GM23338 (cell line): ENCODE measurements around the gene PITRM1. TPM values are rescaled to one million over a fixed set of nuclear protein-coding genes. Genes with fewer than 3 reads are reported as not detected.

ENCODE experiments used
- ATAC-seq: fragments of 200-7000 bp; cut with Tn5 transposase; 3 replicates; pipeline ENCODE4 v1.9.1; 2020
- DNase-seq: peaks from one replicate; pipeline ENCODE4 v3.0.0-alpha.2; 2015; ENCODE audit warnings: low spot score
- H2AFZ ChIP-seq: fragments of 200-600 bp; sonication (generic); 2 replicates; pipeline ENCODE4 v1.8.0; 2016; ENCODE audit warnings: antibody characterized with exemption, mild to moderate bottlenecking, moderate library complexity
- H3F3A ChIP-seq: fragments of 200-600 bp; sonication (generic); replicated peaks from 2 replicates; pipeline ENCODE4 v1.8.0; 2017; ENCODE audit warnings: antibody characterized with exemption, mixed run types, low read depth
- H3K27ac ChIP-seq: fragments of 200-600 bp; sonication (generic); 2 replicates; pipeline ENCODE4 v1.6.1; 2016; ENCODE audit warnings: low read depth
- H3K27me3 ChIP-seq: fragments of 200-600 bp; sonication (generic); 2 replicates; pipeline ENCODE4 v1.8.0; 2016; ENCODE audit warnings: mild to moderate bottlenecking, mixed run types, moderate library complexity; ENCODE audit not compliant: insufficient read depth
- H3K36me3 ChIP-seq: fragments of 200-600 bp; sonication (generic); 2 replicates; pipeline ENCODE4 v1.8.0; 2016; ENCODE audit warnings: mild to moderate bottlenecking; ENCODE audit not compliant: insufficient read depth
- H3K4me1 ChIP-seq: fragments of 200-600 bp; sonication (generic); 2 replicates; pipeline ENCODE4 v1.8.0; 2016; ENCODE audit warnings: mild to moderate bottlenecking, moderate library complexity; ENCODE audit not compliant: insufficient read depth
- H3K4me2 ChIP-seq: fragments of 200-600 bp; sonication (generic); 2 replicates; pipeline ENCODE4 v1.7.1; 2017; ENCODE audit warnings: mixed run types
- H3K4me3 ChIP-seq: fragments of 200-600 bp; sonication (generic); 2 replicates; pipeline ENCODE4 v1.6.1; 2016; ENCODE audit warnings: mixed run types
- H3K79me2 ChIP-seq: fragments of 200-600 bp; sonication (generic); replicated peaks from 2 replicates; pipeline ENCODE4 v1.8.0; 2017; ENCODE audit warnings: mild to moderate bottlenecking; ENCODE audit not compliant: insufficient read depth
- H3K9me2 ChIP-seq: fragments of 200-600 bp; sonication (generic); 2 replicates; pipeline ENCODE4 v1.8.0; 2017; ENCODE audit not compliant: insufficient read depth
- H4K20me1 ChIP-seq: fragments of 200-600 bp; sonication (generic); replicated peaks from 2 replicates; pipeline ENCODE4 v1.8.0; 2017; ENCODE audit warnings: mild to moderate bottlenecking; ENCODE audit not compliant: insufficient read depth
- H3K27ac Mint-ChIP-seq: 2 replicates; pipeline ENCODE4 v1.8.0; 2020; ENCODE audit warnings: inconsistent platforms, mild to moderate bottlenecking, moderate library complexity, mixed read lengths
- H3K27me3 Mint-ChIP-seq: 3 replicates; pipeline ENCODE4 v1.8.0; 2022; ENCODE audit warnings: low read depth, mild to moderate bottlenecking, moderate library complexity, mixed read lengths, inconsistent platforms; ENCODE audit not compliant: insufficient read depth, poor library complexity
- H3K36me3 Mint-ChIP-seq: 3 replicates; pipeline ENCODE4 v1.8.0; 2021; ENCODE audit warnings: low read depth, mild to moderate bottlenecking, inconsistent platforms, moderate library complexity, mixed read lengths
- H3K4me1 Mint-ChIP-seq: 3 replicates; pipeline ENCODE4 v1.8.0; 2020; ENCODE audit warnings: mild to moderate bottlenecking, inconsistent platforms, mixed read lengths
- H3K4me3 Mint-ChIP-seq: 3 replicates; pipeline ENCODE4 v1.8.0; 2021; ENCODE audit warnings: moderate library complexity, mild to moderate bottlenecking, inconsistent platforms, mixed read lengths
- H3K9me3 Mint-ChIP-seq: 3 replicates; pipeline ENCODE4 v1.8.0; 2020; ENCODE audit warnings: moderate library complexity, mild to moderate bottlenecking, inconsistent platforms, mixed read lengths
- CREB1 ChIP-seq: fragments of 250-450 bp; sonication (Bioruptor Pico); IDR thresholded peaks from 2 replicates; pipeline ENCODE4 v1.5.0; 2020; ENCODE audit warnings: low read depth, mild to moderate bottlenecking, moderate library complexity
- EZH2 ChIP-seq: fragments of 200-600 bp; sonication (generic); IDR thresholded peaks from one replicate; pipeline ENCODE4 v1.8.0; 2017; ENCODE audit warnings: antibody characterized with exemption, mild to moderate bottlenecking, low read depth; ENCODE audit not compliant: unreplicated experiment
- JUNB ChIP-seq: IDR thresholded peaks from one replicate; pipeline ENCODE4 v1.6.1; 2016; ENCODE audit warnings: antibody characterized with exemption; ENCODE audit not compliant: unreplicated experiment
- NANOG ChIP-seq: IDR thresholded peaks from 2 replicates; pipeline ENCODE4 v1.6.1; 2016; ENCODE audit warnings: antibody characterized with exemption, borderline replicate concordance
- POLR2AphosphoS5 ChIP-seq: IDR thresholded peaks from 2 replicates; pipeline ENCODE4 v1.6.1; 2016; ENCODE audit warnings: antibody characterized with exemption, low read depth
- STAT1 ChIP-seq: IDR thresholded peaks from one replicate; pipeline ENCODE4 v1.6.1; 2016; ENCODE audit warnings: antibody characterized with exemption; ENCODE audit not compliant: unreplicated experiment
- ZNF114 ChIP-seq: fragments of 250-450 bp; sonication (Bioruptor Pico); IDR thresholded peaks from 2 replicates; pipeline ENCODE4 v1.5.0; 2020; ENCODE audit warnings: mild to moderate bottlenecking, moderate library complexity
- ZNF331 ChIP-seq: fragments of 250-450 bp; sonication (Bioruptor Pico); IDR thresholded peaks from 2 replicates; pipeline ENCODE4 v1.5.0; 2020; ENCODE audit warnings: low read depth, mild to moderate bottlenecking, moderate library complexity
- polyA plus RNA-seq: library from polyadenylated mRNA; unstranded; fragments of >200 nt; fragmentation: Nextera tagmentation; extraction: Ambion mirVana; gene quantifications from 2 replicates; pipeline ENCODE4 v1.2.1, GENCODE V29; 2016
- total RNA-seq: library from RNA; depleted of rRNA; stranded (reverse); fragments of >200 nt; shearing (Covaris generic); gene quantifications from 2 replicates; pipeline ENCODE4 v1.2.3, GENCODE V29; 2014
- TF ChIP-seq, protein P1 (sequence below), 2 experiments: fragments of 200-600 bp in 1 of 2; sonication (generic) in 1 of 2; conservative IDR thresholded peaks; 2 replicates each; pipeline versions ENCODE4 v1.5.1 to v1.6.1; 2016 to 2017; ENCODE audit warnings: antibody characterized with exemption in 2 of 2, low read depth in 2 of 2, mild to moderate bottlenecking in 2 of 2, moderate library complexity in 1 of 2
- TF ChIP-seq, protein P2 (sequence below): IDR thresholded peaks from one replicate; pipeline ENCODE4 v1.6.1; 2018; ENCODE audit warnings: antibody characterized with exemption; ENCODE audit not compliant: unreplicated experiment
- TF ChIP-seq, protein P3 (sequence below): fragments of 250-450 bp; sonication (Bioruptor Pico); IDR thresholded peaks from 2 replicates; pipeline ENCODE4 v1.5.0; 2020; ENCODE audit warnings: mild to moderate bottlenecking, moderate library complexity

Gene PITRM1
- total and polyA plus RNA-seq, 2 experiments from 2014 or later, result 29.0 to 33.0 TPM

DNA sequence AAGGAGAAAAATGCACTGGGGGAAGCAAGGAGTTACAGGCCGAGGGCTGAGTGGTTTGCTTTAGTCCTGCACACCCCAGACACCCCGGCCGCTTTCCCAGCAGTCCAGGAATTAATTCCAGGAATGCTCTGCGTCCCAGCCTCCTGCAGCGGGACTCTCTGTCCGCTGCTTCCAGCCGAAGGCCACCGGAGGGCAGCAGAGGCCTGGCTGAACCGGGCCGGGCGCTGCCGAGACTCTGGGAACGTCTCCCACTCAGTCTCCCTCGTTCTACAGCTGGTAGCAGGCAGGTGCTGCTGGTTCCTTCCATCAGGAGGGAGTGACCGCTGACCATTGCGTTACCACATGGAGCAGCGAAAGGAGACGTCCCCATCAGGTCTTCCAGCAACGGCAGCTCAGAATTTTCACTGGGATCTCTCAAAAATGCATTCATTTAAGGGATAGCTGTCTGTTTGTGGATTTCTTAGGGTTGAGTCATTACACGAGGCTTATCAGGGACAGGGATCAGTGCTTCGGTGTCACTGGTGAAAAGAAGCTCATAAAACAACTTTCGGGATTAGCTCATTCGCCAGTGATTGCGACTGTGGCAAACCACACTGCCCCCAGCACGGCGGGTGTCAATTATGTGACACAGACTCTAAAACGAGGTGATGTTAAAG is 24.9 kb upstream of the PITRM1 start:
- Mint-ChIP-seq H3K36me3 (no peaks in the 10 kb centered on the region; the same call in 2 of the 3 replicates), H3K4me1 (peaks cover 17% of the 10 kb centered on the region), H3K9me3 (no peaks in the 10 kb centered on the region), H3K27ac (no peak overlapping the region), H3K27me3 (peaks cover 6% of the 10 kb centered on the region), H3K4me3 (no peak overlapping the region)
- no peak overlapping the region; the same call in 1 of the 2 replicates for H3K4me3 ChIP-seq
- TF ChIP-seq, protein P1, sequence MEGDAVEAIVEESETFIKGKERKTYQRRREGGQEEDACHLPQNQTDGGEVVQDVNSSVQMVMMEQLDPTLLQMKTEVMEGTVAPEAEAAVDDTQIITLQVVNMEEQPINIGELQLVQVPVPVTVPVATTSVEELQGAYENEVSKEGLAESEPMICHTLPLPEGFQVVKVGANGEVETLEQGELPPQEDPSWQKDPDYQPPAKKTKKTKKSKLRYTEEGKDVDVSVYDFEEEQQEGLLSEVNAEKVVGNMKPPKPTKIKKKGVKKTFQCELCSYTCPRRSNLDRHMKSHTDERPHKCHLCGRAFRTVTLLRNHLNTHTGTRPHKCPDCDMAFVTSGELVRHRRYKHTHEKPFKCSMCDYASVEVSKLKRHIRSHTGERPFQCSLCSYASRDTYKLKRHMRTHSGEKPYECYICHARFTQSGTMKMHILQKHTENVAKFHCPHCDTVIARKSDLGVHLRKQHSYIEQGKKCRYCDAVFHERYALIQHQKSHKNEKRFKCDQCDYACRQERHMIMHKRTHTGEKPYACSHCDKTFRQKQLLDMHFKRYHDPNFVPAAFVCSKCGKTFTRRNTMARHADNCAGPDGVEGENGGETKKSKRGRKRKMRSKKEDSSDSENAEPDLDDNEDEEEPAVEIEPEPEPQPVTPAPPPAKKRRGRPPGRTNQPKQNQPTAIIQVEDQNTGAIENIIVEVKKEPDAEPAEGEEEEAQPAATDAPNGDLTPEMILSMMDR (conservative IDR thresholded peaks at IDR 0.05; ENCODE audit: low read depth in 2 of 2), result peak; percentile 77 to 92
- no peak for TF ChIP-seq STAT1
- TF ChIP-seq JUNB, result no peak
- TF ChIP-seq ZNF331, result no peak
- no peak for TF ChIP-seq EZH2
- TF ChIP-seq NANOG, result no peak
- TF ChIP-seq CREB1 (CRISPR knock-in tag), result no peak
- H3K79me2 ChIP-seq, result no peaks in the 10 kb centered on the region
- ATAC-seq (peak; percentile 93), DNase-seq (peak; percentile 86)
- H3K4me2 ChIP-seq, result no peak overlapping the region
- H3K27me3 ChIP-seq, result no peaks in the 10 kb centered on the region
- no peaks in the 10 kb centered on the region for H3K36me3 ChIP-seq
- no peaks in the 10 kb centered on the region for H3F3A ChIP-seq
- no peaks in the 10 kb centered on the region for H3K4me1 ChIP-seq
- no peaks in the 10 kb centered on the region for H4K20me1 ChIP-seq
- no peak overlapping the region for H3K27ac ChIP-seq
- H3K9me2 ChIP-seq, result no peaks in the 10 kb centered on the region
- H2AFZ ChIP-seq, result peak overlapping the region; percentile 93

DNA sequence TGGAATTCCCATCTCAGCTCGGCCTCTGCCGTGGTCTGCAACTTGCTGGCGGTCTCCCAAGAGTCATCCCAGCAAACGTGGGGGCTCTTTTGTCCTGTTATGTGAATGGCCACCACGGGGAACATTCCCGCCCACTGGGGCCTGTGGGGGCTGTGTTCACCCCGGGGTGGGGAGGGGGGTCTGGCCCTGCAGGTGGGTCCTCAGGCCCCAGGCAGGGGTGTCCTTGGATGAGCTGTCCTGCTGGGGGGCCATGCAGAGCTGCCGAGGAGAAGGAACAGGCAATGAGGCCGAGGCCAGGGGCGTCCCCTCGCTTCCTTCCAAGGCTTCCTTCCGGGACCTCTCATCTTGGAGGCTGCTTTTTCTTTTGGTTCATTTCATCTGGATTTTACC is 24.4 kb upstream of the PITRM1 start:
- Histone ChIP-seq H4K20me1 (no peaks in the 10 kb centered on the region), H3K36me3 (no peaks in the 10 kb centered on the region), H3K79me2 (no peaks in the 10 kb centered on the region), H3K4me2 (no peak overlapping the region), H3K4me3 (no peak overlapping the region), H2AFZ (peak overlapping the region; percentile 93), H3K9me2 (no peaks in the 10 kb centered on the region), H3K27me3 (no peaks in the 10 kb centered on the region), H3K27ac (no peak overlapping the region), H3K4me1 (no peaks in the 10 kb centered on the region), H3F3A (no peaks in the 10 kb centered on the region)
- H3K9me3 Mint-ChIP-seq, result no peaks in the 10 kb centered on the region
- ATAC-seq (peak; percentile 24), DNase-seq (no peak)
- peaks cover 6% of the 10 kb centered on the region for H3K27me3 Mint-ChIP-seq
- H3K27ac Mint-ChIP-seq, result no peak overlapping the region
- H3K36me3 Mint-ChIP-seq, result no peaks in the 10 kb centered on the region; the same call in 2 of the 3 replicates
- no peak overlapping the region for H3K4me3 Mint-ChIP-seq
- peaks cover 17% of the 10 kb centered on the region for H3K4me1 Mint-ChIP-seq
- TF ChIP-seq CREB1 (CRISPR knock-in tag), result no peak
- TF ChIP-seq ZNF114 (CRISPR knock-in tag), result no peak
- no peak for TF ChIP-seq STAT1
- TF ChIP-seq, protein P2, sequence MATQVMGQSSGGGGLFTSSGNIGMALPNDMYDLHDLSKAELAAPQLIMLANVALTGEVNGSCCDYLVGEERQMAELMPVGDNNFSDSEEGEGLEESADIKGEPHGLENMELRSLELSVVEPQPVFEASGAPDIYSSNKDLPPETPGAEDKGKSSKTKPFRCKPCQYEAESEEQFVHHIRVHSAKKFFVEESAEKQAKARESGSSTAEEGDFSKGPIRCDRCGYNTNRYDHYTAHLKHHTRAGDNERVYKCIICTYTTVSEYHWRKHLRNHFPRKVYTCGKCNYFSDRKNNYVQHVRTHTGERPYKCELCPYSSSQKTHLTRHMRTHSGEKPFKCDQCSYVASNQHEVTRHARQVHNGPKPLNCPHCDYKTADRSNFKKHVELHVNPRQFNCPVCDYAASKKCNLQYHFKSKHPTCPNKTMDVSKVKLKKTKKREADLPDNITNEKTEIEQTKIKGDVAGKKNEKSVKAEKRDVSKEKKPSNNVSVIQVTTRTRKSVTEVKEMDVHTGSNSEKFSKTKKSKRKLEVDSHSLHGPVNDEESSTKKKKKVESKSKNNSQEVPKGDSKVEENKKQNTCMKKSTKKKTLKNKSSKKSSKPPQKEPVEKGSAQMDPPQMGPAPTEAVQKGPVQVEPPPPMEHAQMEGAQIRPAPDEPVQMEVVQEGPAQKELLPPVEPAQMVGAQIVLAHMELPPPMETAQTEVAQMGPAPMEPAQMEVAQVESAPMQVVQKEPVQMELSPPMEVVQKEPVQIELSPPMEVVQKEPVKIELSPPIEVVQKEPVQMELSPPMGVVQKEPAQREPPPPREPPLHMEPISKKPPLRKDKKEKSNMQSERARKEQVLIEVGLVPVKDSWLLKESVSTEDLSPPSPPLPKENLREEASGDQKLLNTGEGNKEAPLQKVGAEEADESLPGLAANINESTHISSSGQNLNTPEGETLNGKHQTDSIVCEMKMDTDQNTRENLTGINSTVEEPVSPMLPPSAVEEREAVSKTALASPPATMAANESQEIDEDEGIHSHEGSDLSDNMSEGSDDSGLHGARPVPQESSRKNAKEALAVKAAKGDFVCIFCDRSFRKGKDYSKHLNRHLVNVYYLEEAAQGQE, result no peak
- TF ChIP-seq, protein P3, sequence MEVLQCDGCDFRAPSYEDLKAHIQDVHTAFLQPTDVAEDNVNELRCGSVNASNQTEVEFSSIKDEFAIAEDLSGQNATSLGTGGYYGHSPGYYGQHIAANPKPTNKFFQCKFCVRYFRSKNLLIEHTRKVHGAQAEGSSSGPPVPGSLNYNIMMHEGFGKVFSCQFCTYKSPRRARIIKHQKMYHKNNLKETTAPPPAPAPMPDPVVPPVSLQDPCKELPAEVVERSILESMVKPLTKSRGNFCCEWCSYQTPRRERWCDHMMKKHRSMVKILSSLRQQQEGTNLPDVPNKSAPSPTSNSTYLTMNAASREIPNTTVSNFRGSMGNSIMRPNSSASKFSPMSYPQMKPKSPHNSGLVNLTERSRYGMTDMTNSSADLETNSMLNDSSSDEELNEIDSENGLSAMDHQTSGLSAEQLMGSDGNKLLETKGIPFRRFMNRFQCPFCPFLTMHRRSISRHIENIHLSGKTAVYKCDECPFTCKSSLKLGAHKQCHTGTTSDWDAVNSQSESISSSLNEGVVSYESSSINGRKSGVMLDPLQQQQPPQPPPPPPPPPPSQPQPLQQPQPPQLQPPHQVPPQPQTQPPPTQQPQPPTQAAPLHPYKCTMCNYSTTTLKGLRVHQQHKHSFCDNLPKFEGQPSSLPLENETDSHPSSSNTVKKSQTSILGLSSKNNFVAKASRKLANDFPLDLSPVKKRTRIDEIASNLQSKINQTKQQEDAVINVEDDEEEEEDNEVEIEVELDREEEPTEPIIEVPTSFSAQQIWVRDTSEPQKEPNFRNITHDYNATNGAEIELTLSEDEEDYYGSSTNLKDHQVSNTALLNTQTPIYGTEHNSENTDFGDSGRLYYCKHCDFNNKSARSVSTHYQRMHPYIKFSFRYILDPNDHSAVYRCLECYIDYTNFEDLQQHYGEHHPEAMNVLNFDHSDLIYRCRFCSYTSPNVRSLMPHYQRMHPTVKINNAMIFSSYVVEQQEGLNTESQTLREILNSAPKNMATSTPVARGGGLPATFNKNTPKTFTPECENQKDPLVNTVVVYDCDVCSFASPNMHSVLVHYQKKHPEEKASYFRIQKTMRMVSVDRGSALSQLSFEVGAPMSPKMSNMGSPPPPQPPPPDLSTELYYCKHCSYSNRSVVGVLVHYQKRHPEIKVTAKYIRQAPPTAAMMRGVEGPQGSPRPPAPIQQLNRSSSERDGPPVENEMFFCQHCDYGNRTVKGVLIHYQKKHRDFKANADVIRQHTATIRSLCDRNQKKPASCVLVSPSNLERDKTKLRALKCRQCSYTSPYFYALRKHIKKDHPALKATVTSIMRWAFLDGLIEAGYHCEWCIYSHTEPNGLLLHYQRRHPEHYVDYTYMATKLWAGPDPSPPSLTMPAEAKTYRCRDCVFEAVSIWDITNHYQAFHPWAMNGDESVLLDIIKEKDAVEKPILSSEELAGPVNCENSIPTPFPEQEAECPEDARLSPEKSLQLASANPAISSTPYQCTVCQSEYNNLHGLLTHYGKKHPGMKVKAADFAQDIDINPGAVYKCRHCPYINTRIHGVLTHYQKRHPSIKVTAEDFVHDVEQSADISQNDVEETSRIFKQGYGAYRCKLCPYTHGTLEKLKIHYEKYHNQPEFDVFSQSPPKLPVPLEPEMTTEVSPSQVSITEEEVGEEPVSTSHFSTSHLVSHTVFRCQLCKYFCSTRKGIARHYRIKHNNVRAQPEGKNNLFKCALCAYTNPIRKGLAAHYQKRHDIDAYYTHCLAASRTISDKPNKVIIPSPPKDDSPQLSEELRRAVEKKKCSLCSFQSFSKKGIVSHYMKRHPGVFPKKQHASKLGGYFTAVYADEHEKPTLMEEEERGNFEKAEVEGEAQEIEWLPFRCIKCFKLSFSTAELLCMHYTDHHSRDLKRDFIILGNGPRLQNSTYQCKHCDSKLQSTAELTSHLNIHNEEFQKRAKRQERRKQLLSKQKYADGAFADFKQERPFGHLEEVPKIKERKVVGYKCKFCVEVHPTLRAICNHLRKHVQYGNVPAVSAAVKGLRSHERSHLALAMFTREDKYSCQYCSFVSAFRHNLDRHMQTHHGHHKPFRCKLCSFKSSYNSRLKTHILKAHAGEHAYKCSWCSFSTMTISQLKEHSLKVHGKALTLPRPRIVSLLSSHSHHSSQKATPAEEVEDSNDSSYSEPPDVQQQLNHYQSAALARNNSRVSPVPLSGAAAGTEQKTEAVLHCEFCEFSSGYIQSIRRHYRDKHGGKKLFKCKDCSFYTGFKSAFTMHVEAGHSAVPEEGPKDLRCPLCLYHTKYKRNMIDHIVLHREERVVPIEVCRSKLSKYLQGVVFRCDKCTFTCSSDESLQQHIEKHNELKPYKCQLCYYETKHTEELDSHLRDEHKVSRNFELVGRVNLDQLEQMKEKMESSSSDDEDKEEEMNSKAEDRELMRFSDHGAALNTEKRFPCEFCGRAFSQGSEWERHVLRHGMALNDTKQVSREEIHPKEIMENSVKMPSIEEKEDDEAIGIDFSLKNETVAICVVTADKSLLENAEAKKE (CRISPR knock-in tag), result no peak
- no peak for TF ChIP-seq POLR2AphosphoS5
